ENCODE results near the gene LANCL3. TPM values are rescaled to one million over a fixed set of nuclear protein-coding genes. Genes with fewer than 3 reads are reported as not detected.
"Not testable (repeated sequence)": the region's sequence is repeated elsewhere in the genome, so short reads cannot be mapped to it uniquely, and the experiment has no call there.

Gene LANCL3
- total RNA-seq, 2 experiments from 2014 or later: 0.04 TPM; not detected in 1

DNA sequence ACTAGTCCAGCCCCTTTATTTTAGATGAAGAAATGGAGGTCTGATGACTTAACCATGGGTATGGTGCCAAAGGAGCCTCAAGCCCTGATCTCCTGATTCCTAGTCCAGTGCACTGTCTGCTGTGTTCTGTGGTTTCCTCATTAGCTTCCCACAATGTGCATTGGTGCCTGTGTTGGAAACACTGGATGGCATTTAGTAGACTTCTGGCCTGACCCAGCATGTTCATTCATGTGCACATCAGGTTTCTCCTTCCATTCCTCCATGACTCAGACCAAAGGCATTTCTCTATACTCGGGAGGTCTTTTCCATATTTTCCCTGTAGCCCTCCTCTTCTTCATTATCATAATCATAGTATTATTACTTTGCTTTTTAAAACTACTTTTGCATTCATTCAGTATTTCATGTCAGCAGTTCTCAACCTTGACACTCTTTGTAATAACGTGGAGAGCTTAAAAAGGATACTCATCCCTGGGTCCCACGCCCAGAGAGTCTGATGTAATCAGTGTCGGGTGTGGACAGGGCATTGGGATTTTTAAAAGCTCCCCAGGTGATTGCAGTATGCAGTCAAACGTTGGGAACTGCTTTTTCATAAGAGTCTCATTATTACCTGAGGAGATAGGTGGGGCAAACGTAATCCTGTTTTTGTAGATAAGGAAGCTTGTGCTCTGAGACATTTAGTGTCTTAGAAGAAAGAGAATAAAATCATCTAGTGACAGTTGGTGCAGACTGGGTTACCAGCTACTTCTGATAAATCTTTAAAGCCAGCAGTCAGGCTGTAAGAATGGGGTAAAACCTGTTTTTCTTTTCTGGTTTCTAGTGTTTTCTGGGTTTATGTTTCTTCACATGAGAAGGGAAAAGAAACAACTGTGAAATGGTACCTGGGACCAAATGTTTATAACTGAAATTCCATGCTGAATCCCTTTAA lies 73.2 kb downstream of the LANCL3 start:
- no peaks in the 10 kb centered on the region for H3K4me1 ChIP-seq (ENCODE audit: insufficient read depth, low read length, poor library complexity, severe bottlenecking)
- no peaks in the 10 kb centered on the region for H3K9me3 ChIP-seq (ENCODE audit: low read length)
- H3K4me3 ChIP-seq (ENCODE audit: low read depth, low read length, poor library complexity, severe bottlenecking): no peak overlapping the region
- ChIA-PET CTCF (ENCODE audit: unreplicated experiment) (no interaction called here), POLR2A (no interaction called here)
- BruUV-seq (replicated peaks): no TSS peak
- H3K36me3 ChIP-seq (ENCODE audit: insufficient read depth, low read length): no peaks in the 10 kb centered on the region
- TF ChIP-seq EZH2phosphoT487 (IDR thresholded peaks at IDR 0.05; ENCODE audit: borderline replicate concordance, low read depth, low read length): no peak
- TF ChIP-seq, protein P1, sequence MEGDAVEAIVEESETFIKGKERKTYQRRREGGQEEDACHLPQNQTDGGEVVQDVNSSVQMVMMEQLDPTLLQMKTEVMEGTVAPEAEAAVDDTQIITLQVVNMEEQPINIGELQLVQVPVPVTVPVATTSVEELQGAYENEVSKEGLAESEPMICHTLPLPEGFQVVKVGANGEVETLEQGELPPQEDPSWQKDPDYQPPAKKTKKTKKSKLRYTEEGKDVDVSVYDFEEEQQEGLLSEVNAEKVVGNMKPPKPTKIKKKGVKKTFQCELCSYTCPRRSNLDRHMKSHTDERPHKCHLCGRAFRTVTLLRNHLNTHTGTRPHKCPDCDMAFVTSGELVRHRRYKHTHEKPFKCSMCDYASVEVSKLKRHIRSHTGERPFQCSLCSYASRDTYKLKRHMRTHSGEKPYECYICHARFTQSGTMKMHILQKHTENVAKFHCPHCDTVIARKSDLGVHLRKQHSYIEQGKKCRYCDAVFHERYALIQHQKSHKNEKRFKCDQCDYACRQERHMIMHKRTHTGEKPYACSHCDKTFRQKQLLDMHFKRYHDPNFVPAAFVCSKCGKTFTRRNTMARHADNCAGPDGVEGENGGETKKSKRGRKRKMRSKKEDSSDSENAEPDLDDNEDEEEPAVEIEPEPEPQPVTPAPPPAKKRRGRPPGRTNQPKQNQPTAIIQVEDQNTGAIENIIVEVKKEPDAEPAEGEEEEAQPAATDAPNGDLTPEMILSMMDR (conservative IDR thresholded peaks at IDR 0.05; ENCODE audit: low read length): no peak
- H4K20me1 ChIP-seq (ENCODE audit: insufficient read depth, low read length): no peaks in the 10 kb centered on the region
- no peak overlapping the region for H3K4me2 ChIP-seq (ENCODE audit: low read length)
- intact Hi-C loops (cut with micrococcal nuclease; ENCODE audit: unreplicated experiment): no loop called here
- no peak overlapping the region for H2AFZ ChIP-seq (ENCODE audit: low read length)
- no peak for DNase-seq (ENCODE audit: low spot score)
- H3K79me2 ChIP-seq (ENCODE audit: insufficient read depth, low read depth, low read length): no peaks in the 10 kb centered on the region
- no peaks in the 10 kb centered on the region for H3K9me2 ChIP-seq (ENCODE audit: insufficient read depth, low read length)
- no peak overlapping the region for H3K27ac ChIP-seq (ENCODE audit: low read depth, low read length, poor library complexity, severe bottlenecking)

DNA sequence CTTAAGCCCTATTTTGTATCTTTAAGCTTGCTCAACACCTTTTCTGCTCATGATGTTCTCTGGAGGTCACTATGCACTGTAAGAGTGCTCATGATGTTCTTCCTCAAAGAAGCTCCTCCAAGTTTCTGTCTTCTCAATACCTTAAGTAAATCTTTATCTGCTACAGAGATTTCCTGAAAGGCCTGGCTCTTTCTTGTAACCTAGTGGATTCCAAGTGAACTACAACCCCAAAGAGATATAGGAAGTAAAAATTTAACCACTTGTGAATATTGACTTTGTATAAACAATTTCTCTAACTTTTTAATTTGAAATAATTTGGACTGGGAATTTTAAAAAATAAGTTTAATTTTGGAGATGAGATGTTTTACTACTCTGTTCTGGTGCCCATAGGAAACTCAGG lies 74.8 kb downstream of the LANCL3 start:
- no TSS peak for BruUV-seq (replicated peaks)
- Histone ChIP-seq H3K9me3 (ENCODE audit: low read length) (no peaks in the 10 kb centered on the region), H3K9me2 (ENCODE audit: insufficient read depth, low read length) (no peaks in the 10 kb centered on the region), H4K20me1 (ENCODE audit: insufficient read depth, low read length) (no peaks in the 10 kb centered on the region), H3K27ac (ENCODE audit: low read depth, low read length, poor library complexity, severe bottlenecking) (no peak overlapping the region), H3K4me2 (ENCODE audit: low read length) (no peak overlapping the region), H3K79me2 (ENCODE audit: insufficient read depth, low read depth, low read length) (no peaks in the 10 kb centered on the region), H3K4me1 (ENCODE audit: insufficient read depth, low read length, poor library complexity, severe bottlenecking) (no peaks in the 10 kb centered on the region), H2AFZ (ENCODE audit: low read length) (no peak overlapping the region), H3K4me3 (ENCODE audit: low read depth, low read length, poor library complexity, severe bottlenecking) (no peak overlapping the region), H3K36me3 (ENCODE audit: insufficient read depth, low read length) (no peaks in the 10 kb centered on the region)
- intact Hi-C loops (cut with micrococcal nuclease; ENCODE audit: unreplicated experiment): no loop called here
- ChIA-PET CTCF (ENCODE audit: unreplicated experiment) (no interaction called here), POLR2A (interaction anchor here (0.7 kb wide), 1 partner anchor 42 kb away, joined by 3 read pairs; no protein-coding TSS in a partner anchor)
- no peak for DNase-seq (ENCODE audit: low spot score)
- no peak for TF ChIP-seq EZH2phosphoT487 (IDR thresholded peaks at IDR 0.05; ENCODE audit: borderline replicate concordance, low read depth, low read length)
- TF ChIP-seq, protein P1 (conservative IDR thresholded peaks at IDR 0.05; ENCODE audit: low read length): peak; percentile 47; the same call in 1 of the 2 replicates

DNA sequence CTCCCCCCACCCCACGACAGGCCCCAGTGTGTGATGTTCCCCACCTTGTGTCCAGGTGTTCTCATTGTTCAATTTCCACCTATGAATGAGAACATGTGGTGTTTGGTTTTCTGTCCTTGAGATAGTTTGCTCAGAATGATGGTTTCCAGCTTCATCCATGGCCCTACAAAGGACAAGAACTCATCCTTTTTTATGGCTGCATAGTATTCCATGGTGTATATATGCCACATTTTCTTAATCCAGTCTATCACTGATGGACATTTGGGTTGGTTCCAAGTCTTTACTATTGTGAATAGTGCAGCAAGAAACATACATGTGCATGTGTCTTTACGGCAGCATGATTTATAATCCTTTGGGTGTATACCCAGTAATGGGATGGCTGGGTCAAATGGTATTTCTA lies 79.4 kb downstream of the LANCL3 start:
- BruUV-seq (replicated peaks); H3K4me2 ChIP-seq (ENCODE audit: low read length); H3K4me3 ChIP-seq (ENCODE audit: low read depth, low read length, poor library complexity, severe bottlenecking); H3K4me1 ChIP-seq (ENCODE audit: insufficient read depth, low read length, poor library complexity, severe bottlenecking); intact Hi-C loops (cut with micrococcal nuclease; ENCODE audit: unreplicated experiment); H3K27ac ChIP-seq (ENCODE audit: low read depth, low read length, poor library complexity, severe bottlenecking); H3K9me3 ChIP-seq (ENCODE audit: low read length); H3K79me2 ChIP-seq (ENCODE audit: insufficient read depth, low read depth, low read length); H4K20me1 ChIP-seq (ENCODE audit: insufficient read depth, low read length); H3K36me3 ChIP-seq (ENCODE audit: insufficient read depth, low read length); CTCF ChIA-PET (ENCODE audit: unreplicated experiment); H3K9me2 ChIP-seq (ENCODE audit: insufficient read depth, low read length); H2AFZ ChIP-seq (ENCODE audit: low read length); POLR2A ChIA-PET; DNase-seq (ENCODE audit: low spot score): not testable (repeated sequence)

All from OCI-LY7 (cell line).